GM21576 (cell line): ENCODE results near the gene A1BG.

Experiments used
- ATAC-seq: cut with Tn5 transposase; IDR thresholded peaks from one replicate; pipeline ENCODE4 v1.9.1; 2021; ENCODE audit warnings: mild to moderate bottlenecking, moderate library complexity; ENCODE audit not compliant: unreplicated experiment

The A1BG gene

GRCh38 chr19:58305065-58305931, 48.0 kb downstream of the A1BG start, which contains the start of gene ERVK3-1:
TSS of gene ERVK3-1 (plus strand) at chr19:58305377. CDS start at chr19:58312169, 6,792 bp downstream.
- ATAC-seq: peak; percentile 96

GRCh38 chr19:58304748-58305064, 48.6 kb downstream of the A1BG start:
- ATAC-seq: peak; percentile 7

- ATAC-seq: no peak
These were observed 49.0 kb downstream of the A1BG start for GRCh38 chr19:58304255-58304654.

GRCh38 chr19:58300620-58301019, 52.7 kb downstream of the A1BG start:
- ATAC-seq: no peak

DNA sequence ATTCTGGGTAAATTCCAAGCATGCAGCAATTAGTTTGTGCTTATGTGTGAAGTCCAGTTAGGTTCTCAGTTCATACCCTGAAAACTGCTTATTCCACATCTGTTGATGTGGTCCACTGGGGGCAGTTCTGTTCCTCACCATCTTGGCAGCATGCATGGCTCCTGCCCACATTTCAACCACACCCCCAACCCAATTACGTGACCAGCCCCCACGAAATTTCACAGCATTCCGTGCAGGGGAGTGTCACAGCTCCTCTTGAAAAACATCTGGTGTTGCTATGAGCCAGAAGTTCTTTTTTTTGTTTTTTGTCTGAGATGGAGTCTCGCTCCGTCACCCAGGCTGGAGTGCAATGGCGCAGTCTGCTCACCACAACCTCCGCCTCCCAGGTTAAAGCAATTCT, 57.2 kb downstream of the A1BG start:
- ATAC-seq: no peak
